ENCODE measurements around the gene IGSF21.

The IGSF21 gene

GRCh38 chr1:18229625-18230024 lies 122.0 kb downstream of the IGSF21 start:
- DNase-seq (ENCODE audit: low read depth), result no peak

DNA sequence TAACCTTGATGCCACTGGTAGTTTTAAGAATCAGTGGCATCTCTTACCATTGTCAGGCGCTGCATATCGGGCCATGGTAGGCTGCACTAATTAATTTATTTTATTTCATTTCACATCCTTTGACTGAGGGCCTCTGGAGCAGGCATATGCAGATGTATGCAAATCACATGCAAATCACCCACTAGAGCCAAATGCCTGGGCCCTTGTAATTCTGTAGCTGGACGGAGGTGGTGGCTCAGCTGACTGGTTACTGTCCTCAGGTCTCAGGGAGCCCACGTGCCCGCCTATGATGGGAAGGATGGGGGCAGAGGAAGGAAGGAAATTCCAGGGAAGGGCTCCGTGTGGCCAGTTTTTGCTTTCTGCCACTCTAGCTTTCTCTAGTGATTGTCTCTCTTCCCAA lies 122.7 kb downstream of the IGSF21 start:
- DNase-seq (ENCODE audit: low read depth), result no peak

DNA sequence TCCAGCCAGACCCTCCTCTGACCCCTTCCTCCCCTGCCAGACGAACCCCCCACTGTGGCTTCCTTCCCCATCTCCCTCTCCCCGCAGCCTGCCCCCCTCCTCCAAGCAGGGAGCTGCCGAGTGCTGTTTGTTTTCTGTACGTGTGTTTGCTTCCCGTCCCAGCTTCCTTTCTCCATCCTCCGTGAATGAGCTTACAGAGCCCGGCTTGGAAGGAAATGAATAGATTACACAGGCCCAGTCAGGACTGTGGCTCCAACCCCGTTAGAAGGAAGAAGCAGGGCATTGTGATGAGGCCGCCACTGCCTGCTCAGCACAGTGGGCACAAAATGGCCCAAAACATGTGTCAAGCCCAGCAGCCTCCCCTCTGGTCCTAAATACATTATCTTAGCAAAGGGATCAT lies 123.2 kb downstream of the IGSF21 start:
- DNase-seq (ENCODE audit: low read depth), result no peak

DNA sequence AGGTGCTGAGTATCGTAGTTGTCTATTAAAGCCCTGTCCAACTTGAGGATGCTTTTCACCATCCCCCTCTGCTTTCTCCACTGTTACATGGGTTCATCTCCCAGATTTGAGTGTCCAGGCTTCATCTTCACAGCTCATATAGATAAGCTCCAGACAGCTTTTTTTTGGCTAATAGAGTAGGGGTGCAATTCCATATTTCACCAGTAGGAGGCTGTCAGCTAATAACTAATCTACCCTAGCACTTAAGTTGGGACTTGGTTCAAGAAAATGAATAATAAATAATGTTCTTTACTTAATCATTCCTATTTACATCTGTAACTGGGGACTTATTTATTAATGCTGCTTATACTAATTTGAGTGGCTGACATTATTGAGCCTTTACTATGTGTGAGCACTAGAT lies 124.5 kb downstream of the IGSF21 start:
- no peak for DNase-seq (ENCODE audit: low read depth)

DNA sequence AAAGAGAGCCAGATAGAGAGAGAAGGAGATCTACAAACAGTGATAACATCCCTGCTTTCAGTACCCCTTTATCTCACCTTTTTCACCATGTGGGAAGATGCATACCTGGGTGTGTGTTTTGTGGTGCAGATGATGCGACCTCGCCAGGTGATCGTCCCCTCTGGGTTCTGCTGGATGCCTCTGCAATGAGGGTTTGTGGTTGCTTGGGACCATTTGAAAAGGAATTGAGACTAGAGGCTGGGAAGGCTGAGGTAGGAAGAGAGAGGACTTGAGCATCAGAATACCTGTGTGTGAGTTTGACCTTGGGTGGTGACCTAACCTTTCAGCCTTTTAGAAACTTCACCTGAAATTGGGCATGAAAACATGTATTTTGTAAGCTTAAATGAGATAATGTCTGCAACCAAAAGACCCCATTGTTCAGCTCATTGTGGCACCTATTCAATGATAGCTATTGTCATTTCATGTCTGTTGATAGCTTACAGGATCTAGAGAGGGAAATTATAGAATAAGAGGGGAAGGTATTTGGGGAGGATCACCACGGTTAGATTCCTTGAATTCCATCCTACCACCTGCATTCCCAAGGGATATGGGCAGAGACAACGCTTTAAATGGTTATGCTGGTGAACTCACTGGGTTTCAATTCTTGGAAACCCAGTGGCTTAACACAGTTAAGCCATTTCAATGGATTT lies 125.7 kb downstream of the IGSF21 start:
- DNase-seq (ENCODE audit: low read depth), result no peak

DNA sequence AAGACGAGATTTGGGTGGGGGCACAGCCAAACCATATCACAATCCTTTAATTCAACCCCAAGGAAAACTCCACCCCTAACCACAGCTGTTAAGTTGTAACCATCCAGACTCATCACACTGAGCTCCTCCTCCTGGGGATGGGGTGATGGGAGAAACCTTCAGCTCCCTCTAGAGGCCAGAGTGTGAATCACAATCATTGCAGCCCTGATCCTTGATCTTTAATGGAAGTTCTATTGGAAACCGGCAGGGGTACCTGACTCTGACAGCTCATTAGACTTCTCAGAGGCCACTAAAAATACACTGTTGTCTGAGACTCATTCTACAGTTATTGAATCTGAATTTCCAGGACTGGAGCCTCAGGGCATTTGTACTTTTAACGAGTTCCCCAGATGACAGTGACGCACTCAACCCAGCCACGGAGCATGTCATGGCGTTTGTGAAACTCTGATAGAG lies 127.2 kb downstream of the IGSF21 start:
- no peak for DNase-seq (ENCODE audit: low read depth)

DNA sequence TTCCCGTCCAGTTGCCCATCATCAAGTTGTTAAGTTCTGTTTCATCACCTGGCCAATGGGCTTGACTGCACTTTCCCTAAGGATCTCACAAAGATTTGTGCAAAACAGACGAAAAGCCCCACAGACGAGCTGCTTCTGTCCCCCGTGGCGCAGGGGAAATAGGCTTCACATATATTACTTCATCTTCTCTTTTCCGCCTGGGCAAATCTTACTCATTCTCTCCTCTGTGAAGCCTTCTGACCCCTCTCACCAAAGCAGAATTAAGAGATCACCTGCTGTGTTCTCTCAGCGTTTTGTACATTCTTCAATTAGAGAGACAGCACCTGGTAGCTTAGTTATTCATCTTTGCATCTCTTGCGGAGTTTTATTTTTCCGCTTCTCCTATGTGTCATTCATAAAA lies 129.8 kb downstream of the IGSF21 start:
- DNase-seq (ENCODE audit: low read depth), result no peak

GRCh38 chr1:18238190-18238589 lies 130.6 kb downstream of the IGSF21 start:
- no peak for DNase-seq (ENCODE audit: low read depth)

GRCh38 chr1:18239671-18240070 lies 132.1 kb downstream of the IGSF21 start:
- DNase-seq (ENCODE audit: low read depth), result no peak

DNA sequence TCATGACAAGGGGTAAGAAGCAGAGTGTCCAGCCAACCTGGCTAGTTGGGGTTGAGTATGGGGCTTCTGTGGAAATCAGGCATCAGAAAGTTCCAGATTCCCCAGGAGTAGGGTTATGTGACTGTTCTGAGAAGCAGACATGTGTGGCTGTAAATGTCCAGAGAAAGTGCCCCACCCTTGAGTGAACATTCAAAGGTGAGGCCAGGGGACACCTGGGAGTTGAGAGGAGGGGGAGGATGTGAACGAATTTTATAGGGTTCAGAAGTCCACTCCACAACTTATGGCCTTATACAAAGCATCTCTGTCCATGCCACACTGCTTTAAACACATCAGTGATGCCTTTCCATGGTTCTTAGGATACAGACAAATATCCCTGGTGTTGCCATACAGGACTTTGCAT lies 133.3 kb downstream of the IGSF21 start:
- DNase-seq (ENCODE audit: low read depth), result no peak

DNA sequence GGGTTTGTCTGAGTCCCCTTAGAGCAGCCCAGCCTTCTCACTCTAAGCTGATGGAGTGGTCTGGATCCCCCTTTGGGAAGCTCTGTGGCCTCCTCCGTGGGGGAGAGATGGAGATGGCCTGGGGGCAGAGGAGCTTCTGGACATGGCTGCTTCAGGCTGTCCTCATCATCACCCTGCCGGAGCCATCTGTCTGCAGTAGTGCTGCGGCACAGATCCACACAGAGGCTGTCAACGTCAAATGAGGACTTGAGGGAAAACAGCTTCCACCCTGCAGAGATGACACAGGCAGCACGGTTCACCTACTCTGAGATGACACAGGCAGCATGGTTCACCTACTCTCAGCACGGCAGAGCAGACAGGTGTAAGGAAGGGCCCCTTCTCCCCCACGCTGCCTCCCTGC lies 134.3 kb downstream of the IGSF21 start:
- no peak for DNase-seq (ENCODE audit: low read depth)

DNA sequence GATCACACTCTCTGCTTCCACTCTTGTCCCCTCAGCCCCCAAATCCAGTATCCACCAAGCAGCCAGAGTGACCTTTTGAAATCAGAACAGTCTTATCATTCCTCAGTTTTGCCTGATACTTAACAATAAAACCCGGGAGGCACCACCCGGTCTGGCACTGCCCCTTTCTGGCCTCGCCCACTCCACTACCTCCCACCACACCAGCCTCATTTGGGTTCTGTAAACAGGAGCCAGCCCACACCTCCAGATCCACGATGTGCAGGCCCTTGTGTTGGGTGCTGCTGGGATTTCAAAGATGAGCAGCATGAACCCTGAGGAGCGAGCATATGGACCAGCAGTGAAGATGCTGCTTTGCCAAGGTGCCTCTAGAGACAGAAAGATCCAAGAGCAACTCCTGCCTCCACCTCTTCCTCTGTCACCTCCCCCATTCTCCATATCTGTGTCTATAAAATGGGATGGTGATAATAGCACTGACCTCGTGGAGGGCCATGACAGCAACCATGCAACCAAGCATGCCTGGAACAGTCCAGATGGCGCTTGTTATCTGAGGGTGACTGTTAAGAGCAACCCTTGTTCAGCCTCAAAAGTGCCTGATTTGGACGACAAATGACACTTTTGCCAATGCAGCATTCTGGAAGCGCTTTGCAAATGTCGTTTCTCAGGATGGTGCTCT lies 136.0 kb downstream of the IGSF21 start:
- DNase-seq (ENCODE audit: low read depth), result no peak

- DNase-seq (ENCODE audit: low read depth), result no peak
Observed at GRCh38 chr1:18244762-18245161, 137.2 kb downstream of the IGSF21 start.

GRCh38 chr1:18245647-18246046 lies 138.0 kb downstream of the IGSF21 start:
- DNase-seq (ENCODE audit: low read depth), result no peak

GRCh38 chr1:18246543-18246942 lies 138.9 kb downstream of the IGSF21 start:
- DNase-seq (ENCODE audit: low read depth), result no peak

- no peak for DNase-seq (ENCODE audit: low read depth)
Observed at GRCh38 chr1:18247151-18247550, 139.6 kb downstream of the IGSF21 start.

DNA sequence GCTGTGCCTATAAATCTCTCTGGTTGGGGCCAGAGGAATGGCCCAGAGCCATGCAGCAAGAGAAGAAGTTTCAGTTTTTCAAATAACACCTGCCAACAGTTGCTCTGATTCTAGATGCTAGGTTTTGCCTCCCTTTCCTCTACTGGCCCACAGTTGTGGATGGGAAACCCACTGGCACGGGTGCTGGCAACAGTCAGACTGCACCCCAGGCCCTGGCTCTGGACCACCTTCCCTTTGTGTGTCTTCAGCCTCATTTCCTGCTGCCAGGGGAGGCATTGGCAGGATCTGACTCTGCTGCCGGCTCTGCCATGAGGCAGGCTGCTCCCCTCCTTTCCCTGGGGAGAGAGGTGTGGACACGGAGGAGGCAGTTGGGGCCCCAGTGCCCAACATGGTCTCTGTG lies 142.0 kb downstream of the IGSF21 start:
- DNase-seq (ENCODE audit: low read depth), result no peak

GRCh38 chr1:18253093-18253492 lies 145.5 kb downstream of the IGSF21 start:
- no peak for DNase-seq (ENCODE audit: low read depth)

GRCh38 chr1:18256282-18257235 lies 149.0 kb downstream of the IGSF21 start:
- no peak for DNase-seq (ENCODE audit: low read depth)

GRCh38 chr1:18257778-18258177 lies 150.2 kb downstream of the IGSF21 start:
- DNase-seq (ENCODE audit: low read depth), result no peak

- no peak for DNase-seq (ENCODE audit: low read depth)
Observed at GRCh38 chr1:18261891-18262290, 154.3 kb downstream of the IGSF21 start.

GRCh38 chr1:18262726-18263125 lies 155.1 kb downstream of the IGSF21 start:
- DNase-seq (ENCODE audit: low read depth), result no peak

Measured in activated gamma-delta T cell treated with anti-CD3 and anti-CD28 coated beads, Interleukin-2, amount 50 U/mL, for 16 hours (primary cell).